Measurements from ENCODE around the gene SHLD1.
"Not testable (repeated sequence)": the region's sequence is repeated elsewhere in the genome, so short reads cannot be mapped to it uniquely, and the experiment has no call there.

The SHLD1 gene, protein sequence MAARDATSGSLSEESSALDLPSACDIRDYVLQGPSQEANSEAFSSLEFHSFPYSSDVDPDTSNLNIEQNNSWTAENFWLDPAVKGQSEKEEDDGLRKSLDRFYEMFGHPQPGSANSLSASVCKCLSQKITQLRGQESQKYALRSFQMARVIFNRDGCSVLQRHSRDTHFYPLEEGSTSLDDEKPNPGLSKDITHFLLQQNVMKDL

DNA sequence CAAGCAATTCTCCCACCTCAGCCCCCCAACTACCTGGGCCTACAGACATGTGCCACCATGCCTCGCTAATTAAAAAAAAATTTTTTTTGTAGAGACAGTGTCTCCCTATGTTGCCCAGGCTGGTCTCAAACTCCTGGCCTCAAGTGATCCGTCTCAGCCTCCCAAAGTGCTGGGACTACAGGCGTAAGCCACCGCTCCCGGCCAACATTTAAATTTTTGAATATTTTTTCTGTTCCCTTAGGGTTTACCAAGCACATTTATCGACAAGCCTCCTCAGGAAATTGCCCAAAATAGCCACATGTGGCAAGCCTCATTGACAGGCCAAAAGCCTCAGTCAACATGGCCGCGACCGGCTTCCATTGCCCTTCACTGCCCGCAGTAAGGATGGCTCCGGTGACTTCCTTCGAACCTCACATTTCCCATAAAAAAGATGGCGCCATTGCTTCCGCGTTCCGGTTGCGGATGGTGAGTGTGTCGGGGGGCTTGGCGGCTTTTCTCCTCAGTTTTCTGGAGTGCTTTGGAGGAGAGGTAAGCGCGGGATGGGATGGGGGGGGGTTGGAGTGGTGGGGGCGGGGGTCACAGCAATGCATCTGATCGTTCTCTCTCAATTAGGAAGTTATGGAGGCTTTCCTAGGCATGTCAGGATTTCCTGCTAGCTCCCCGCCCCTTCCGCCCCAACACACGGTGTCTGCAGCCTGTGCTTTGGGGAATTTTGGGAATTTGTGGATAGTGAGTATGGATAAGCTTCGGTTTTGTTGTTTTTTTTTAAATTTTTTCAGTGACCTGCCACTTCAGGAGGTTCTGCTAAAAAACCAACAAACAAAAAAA lies at the start of gene SHLD1:
SHLD1 (plus strand) TSS at position 450 of the 828 bp plus-strand sequence. CDS start 22,465 bp downstream, outside the sequence.
- DNase-seq (ENCODE audit: low read depth, low spot score): peak; percentile 63

DNA sequence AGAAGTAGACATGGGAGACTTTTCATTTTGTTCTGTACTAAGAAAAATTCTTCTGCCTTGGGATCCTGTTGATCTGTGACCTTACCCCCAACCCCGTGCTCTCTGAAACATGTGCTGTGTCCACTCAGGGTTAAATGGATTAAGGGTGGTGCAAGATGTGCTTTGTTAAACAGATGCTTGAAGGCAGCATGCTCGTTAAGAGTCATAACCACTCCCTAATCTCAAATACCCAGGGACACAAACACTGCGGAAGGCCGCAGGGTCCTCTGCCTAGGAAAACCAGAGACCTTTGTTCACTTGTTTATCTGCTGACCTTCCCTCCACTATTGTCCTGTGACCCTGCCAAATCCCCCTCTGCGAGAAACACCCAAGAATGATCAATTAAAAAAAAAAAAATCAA lies 47.9 kb upstream of the SHLD1 start:
- not testable (repeated sequence) for DNase-seq (ENCODE audit: low read depth, low spot score)

DNA sequence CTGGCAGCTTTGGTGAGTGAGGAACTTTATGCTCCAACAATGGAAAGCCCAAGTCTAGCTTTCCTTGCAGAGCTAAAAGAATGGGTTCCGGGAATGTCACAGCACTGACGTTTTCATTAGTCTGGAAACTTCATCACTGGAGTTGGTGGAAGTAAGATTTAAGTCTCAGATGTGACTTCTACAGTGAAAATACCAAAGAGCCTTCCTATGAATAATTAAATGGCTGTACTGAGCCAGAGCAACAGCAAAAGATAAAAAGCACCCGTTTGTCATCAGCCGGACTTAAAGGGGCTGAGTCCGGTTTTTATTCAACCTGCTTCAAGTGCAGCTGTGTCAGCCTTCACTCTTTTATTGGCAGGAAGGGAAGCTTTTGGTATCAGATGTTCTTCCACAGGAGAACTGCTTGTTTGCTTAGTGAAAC lies 46.5 kb upstream of the SHLD1 start:
- no peak for DNase-seq (ENCODE audit: low read depth, low spot score)

DNA sequence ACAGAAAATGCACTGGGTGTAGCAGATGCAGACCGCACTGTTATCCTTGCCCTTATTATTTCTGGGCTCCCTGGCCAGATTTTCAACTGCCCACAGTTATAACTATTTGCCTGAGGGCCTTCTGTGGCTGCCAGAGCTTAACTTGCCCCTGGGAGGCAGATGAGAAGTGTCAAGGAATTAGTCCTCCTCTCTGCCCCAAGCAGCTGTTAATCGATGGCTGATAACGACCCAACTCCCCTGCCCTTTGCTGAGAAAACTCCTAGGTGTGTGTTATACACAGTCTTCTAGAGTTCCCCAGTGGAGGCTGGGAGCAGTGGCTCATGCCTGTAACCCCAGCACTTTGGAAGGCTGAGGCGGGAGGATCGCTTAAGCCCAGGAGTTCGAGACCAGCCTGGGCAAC lies 44.4 kb upstream of the SHLD1 start:
- DNase-seq (ENCODE audit: low read depth, low spot score): no peak

DNA sequence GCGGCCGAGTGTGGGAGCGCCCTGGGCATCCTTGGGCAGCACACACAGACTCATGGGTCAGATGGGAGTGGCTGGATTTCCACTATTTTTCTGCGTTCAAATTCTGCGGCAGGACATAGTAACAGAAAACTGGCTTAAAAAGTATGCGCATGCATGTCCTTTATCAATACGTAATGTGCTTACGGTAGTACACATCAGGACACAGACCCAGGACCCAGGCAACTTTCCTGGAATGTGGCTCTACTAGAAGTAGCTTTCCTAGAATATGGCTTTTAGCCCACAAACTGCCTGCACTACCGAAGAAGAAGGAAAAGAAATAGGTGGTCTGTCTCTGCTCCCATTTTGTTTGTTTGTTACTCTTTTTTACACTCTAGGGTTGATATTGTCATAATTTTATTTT lies 43.4 kb upstream of the SHLD1 start:
- no peak for DNase-seq (ENCODE audit: low read depth, low spot score)

DNA sequence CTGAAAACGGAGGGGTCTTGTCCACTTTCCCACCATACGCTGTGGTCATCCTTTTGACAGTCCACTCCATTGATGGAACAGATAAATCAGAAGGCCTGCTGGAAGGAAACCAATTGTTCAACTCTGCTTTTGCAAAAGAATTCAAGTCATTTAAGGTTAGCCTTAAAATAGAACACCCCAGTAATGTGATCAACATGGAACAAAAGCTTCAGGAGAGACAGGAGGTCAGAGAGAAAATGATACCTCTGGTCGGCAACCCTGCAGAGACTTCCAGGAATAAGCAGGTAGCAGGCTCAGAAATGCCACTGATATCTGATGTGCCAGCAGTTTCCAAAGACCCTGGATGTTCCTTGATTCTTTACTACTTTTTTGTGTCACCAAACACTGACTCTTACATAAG lies 39.6 kb upstream of the SHLD1 start:
- DNase-seq (ENCODE audit: low read depth, low spot score): no peak

DNA sequence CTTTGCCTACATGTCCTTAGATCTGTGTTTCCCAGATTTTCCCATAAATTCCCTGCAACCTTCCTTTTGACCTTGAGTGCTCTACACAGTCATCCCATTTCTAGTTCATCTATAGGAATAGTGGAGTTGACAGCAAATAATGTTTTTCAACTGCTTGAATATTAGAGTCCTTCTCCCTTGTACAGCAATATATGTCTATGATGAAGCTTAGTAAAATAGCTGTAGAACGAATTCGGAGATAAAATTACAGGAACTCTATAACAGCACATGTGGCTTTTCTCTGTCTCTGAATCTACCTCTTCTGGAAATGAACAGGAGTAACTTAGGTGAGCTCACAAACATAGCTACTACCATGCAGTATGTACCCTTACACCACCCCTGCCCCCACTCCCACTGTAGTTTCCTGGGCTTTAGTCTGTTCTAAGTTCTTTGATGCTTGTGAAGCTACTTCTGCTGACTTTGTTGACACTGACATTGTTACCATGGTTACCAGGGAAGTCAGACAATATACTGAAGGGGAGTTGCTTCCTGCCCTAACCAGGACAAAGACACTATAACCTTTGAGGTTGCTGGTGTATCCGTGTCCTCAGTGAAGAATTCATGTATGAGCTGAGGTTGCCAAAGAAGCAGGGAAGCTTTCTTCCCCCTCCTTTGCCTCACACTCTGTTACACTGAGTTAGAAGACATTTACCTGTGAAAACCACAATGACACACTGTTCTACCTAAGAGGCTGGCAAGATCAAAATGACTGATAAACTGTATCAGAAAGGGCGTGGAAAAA lies 35.8 kb upstream of the SHLD1 start:
- DNase-seq (ENCODE audit: low read depth, low spot score): peak; percentile 51

DNA sequence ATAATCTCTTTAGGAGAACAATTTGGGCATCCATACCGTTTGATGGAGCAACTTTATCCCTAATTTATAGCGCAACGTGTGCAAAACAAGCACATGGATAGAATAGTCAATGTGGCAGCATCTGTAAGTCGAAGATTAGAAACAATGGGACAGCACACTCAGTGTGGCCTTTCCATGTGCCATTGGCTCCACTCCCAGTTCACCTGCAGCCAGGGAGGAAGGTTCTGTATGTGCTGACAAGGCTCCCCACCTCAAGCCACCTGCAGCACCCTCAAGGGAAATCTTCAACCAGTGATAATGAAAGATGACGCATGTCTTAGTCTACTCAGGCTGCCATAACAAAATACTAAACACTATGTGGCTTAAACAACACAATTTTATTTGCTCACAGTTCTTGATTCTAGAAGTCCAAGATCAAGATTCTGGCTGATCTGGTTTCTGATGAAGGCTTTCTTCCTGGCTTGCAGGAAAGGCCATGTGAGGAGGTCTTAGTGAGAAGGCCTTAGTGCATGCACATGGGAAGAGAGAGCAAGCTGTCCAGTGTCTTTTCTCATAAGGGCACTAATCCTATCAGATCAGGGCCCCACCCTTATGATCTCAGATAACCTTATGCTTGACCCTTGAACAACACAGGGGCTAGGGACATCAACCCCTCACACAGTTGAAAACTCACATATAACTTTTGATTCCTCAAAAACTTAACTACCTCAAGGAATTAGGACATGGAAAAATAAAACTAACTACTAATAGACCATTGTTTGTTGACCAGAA lies 34.9 kb upstream of the SHLD1 start:
- DNase-seq (ENCODE audit: low read depth, low spot score): no peak

DNA sequence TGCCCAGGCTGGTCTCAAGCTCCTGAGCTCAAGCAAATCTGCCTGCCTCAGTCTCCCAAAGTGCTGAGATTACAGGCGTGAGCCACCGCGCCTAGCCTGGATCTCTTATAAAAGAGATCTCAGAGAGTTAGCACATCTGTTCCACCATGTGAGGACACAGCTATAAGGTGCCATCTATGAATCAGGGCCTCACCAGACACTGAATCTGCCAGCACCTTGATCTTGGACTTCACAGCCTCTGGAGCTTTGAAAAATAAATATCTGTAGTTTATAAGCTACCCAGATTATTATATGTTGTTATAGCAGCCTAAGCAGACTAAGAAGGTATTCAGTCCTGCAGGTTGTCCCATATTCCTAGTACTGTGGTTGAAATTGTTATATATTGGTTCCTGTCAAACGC lies 33.2 kb upstream of the SHLD1 start:
- DNase-seq (ENCODE audit: low read depth, low spot score): no peak

DNA sequence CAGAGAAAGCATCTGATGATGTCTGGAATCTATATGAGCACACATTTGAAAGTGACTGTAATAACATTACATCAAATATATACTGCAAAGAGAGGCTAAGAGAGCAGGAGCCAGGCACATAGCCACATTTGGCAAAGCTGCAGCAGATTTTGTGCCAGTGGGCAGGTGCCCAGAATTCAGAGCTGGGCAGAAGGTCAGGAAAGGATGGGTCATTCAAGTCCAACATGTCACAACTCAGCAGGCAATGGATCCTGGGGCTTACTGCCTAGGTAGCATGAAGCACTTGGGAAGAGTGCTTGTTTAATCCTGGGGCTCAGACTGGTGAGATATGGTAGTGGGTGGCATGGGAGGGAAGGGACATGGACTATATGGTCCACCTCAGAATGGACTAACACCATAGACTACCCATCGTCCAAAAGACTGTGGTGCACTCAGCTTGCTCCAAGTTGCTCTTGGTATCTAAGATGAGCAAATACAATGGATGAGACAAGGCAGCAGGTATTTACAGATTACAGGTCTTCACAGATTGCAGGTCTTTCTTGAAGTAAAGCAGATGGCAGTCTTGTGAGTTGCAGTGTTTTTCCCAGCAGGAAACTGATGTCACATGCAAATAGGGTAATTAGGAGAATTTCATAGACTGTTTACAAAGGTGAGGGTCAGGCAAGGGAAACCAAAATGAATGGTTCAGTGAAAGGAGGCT lies 31.2 kb upstream of the SHLD1 start:
- no peak for DNase-seq (ENCODE audit: low read depth, low spot score)

DNA sequence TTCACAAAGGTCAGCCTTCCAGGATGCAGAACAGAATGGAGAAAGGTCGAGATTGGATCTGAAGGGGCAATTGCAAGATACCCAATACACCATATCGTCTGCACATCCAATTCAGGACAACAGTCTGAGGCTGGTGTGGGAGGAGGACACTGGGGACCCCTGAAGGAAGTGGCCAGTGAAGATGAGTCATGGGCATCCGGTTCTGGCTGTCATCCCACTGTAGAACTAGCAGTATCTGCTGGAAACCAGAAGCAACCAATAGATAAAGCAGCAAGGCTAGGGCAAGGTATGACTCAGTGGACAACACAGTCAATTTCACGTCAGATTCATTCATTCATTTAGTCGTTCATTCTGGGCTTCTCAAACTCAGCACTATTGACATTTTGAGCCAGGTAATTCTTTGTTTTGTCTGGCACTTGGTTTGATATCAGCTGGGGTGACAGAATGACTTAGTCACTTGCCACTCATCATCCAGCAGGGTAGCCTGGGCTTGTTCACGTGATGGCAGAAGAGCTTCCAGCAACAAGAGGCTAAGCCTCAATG lies 30.3 kb upstream of the SHLD1 start:
- no peak for DNase-seq (ENCODE audit: low read depth, low spot score)

DNA sequence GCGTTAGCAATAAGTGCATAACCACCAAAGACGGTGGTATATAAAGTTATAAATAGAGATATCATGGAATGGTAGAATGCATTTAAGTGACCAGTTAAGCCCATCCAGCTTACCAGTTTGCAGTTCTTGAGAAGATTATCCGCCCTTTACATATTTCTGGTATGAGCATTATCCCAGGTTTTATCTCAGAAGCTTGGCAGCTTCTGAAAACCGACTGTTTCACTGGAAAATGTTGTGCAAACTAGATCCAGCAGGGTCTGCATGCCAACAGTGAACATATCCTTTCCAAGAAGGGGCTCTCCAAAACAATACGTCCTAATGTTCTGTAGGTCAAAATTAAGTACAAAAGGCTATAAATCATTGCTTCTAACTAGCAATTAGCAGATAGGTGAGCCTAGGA lies 29.5 kb upstream of the SHLD1 start:
- no peak for DNase-seq (ENCODE audit: low read depth, low spot score)

DNA sequence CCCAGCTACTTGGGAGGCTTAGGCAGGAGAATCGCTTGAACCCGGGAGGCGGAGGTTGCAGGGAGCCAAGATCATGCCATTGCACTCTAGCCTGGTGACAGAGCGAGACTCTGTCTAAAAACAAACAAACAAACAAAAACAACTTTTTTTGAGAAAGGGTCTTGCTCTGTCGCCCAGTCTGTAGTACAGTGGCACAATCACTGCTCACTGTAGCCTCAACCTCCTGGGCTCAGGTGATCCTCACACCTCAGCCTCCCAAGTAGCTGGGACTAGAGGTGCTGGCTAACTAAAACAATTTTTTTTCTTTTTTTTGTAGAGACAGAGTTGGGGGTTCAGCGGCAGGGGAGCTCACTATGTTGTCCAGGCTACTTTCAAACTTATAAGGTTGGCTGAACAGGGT lies 28.8 kb upstream of the SHLD1 start:
- not testable (repeated sequence) for DNase-seq (ENCODE audit: low read depth, low spot score)

DNA sequence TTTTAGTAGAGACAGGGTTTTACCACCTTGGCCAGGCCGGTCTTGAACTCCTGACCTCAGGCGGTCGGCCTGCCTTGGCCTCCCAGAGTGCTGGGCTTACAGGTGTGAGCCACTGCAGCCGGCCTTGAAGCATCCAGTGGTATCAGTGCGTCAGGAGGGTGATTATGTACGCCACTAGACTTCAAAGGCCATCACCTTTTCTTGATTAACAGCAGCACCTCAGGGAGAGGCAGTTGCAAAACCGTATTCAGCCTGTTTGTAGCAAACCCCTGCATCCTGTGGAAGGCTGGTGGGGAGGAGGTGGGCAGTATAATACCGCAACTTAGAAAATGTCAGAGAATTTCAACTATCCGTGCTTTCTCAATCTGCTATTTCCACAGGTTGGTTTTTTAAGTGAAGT lies 27.3 kb upstream of the SHLD1 start:
- no peak for DNase-seq (ENCODE audit: low read depth, low spot score)

DNA sequence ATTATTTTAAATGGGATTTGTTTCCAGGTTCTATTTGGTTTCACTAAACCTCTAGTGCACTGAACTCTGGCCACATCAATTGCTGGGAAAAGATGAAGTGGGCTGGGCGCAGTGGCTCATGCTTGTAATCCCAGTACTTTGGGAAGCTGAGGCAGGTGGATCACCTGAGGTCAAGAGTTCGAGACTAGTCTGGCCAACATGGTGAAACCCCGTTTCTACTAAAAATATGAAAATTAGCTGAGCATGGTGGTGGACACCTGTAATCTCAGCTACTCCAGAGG lies 25.1 kb upstream of the SHLD1 start:
- DNase-seq (ENCODE audit: low read depth, low spot score): not testable (repeated sequence)

DNA sequence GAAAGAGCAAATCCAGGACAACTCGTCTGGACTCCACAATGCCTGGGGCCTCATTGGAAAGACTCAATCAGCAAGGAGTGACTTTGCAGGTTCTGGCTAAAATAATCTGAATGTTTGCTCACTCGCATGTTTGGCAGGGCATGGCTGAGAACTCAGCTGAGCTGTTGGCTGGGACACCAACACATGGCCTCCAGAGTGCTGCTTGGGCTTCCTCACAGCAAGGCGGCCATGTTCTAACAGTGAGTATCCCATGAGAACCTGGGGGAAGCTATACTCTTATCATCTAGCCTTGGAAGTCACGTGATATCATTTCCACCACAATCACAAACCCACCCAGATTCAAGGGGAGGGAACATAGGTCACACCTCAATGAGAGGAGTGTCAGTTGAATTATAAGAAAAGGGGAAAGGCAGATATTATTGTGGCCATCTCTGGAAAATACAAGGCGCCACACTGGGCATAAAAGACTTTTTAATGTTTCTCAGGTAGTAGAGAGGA lies 23.1 kb upstream of the SHLD1 start:
- DNase-seq (ENCODE audit: low read depth, low spot score): no peak

DNA sequence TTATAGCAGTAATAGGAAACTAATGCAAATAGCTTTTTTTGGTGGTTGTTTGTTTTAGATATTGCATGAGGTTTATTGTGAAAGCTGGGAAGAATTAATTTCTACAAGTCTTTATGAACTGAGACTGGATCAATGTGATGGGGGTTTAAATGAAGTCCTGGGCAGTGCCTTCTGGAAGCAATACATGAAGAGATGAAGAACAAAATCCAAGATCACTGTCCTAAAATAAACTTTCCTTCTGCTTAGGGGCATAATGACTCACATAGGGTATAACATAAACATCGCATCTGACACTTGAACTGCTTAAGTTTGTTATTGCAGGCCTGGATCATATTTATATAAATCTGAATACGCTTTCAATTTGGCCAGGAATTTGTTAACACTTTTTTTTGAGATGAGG lies 20.9 kb upstream of the SHLD1 start:
- no peak for DNase-seq (ENCODE audit: low read depth, low spot score)

DNA sequence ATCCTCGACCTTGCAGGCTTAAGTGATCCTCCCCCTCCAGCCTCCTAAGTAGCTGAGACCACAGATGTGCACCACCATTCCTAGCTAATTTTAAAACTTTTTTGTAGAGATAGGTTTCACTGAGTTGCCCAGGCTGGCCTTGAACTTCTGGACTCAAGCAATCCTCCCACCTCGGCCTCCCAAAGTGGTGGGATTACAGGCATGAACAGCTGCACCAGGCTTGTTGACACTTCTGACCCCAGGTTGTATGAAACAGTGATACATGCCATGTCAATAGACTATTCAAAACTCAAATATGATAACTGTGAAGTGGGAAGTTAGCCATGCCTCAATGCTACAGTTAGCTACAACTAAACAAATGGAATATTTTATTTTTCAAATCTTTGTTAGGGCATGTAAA lies 20.1 kb upstream of the SHLD1 start:
- no peak for DNase-seq (ENCODE audit: low read depth, low spot score)

DNA sequence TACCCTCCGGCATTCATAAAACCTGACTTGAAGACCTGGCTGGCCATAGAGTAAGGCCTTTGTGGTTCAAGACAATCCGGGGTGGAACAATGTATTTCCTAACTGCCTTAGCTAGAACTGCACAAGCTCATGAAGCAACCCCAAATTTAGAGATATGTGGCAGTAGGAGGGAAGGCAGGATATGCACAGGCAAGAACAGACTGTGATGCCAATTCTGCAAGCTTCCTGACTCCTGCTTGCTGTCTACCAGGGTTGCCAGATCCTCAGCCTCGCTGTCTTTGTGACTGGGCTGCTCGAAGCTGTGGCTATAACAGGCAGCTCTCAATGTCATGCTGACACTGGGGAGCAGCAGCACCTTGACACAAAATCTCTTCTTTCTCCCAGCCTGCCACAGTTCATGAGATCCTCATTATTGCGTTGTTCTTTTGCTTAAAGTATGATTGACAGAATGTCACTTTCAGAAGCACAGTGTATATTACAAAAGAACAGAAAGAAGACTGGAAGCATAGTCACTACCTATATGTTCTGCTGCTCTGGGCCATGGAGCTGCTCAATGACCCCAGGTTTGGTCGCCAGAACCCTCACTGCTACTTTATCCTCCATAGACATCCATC lies 18.3 kb upstream of the SHLD1 start:
- DNase-seq (ENCODE audit: low read depth, low spot score): no peak

DNA sequence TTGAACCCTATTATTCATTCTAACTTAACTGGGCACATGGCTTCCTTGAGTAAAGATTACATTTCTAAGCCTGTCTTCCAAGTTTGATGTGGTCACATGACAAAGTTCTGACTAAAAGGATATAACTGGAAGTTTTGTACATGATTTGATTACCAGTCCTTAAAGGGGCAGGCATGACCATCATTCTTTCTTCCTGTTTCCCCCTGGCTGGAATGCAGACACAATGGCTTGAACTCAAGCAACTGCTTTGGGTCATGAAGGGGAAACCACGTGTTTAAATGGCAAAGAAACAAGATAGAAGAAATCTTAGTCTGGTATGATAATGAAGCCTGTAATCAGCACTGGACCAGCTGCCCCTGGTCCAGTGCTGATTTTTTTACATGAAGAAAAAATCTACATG lies 15.6 kb upstream of the SHLD1 start:
- DNase-seq (ENCODE audit: low read depth, low spot score): no peak

All from activated CD4-positive, CD25-positive, alpha-beta regulatory T cell treated with anti-CD3 and anti-CD28 coated beads, Interleukin-2, amount 50 U/mL, for 16 hours (primary cell).